Mesenteric fat pad (tissue), 1 donor: ENCODE measurements around the gene UTP14C. TPM values are rescaled to one million over a fixed set of nuclear protein-coding genes. Genes with fewer than 3 reads are reported as not detected.
"Not testable (repeated sequence)": the region's sequence is repeated elsewhere in the genome, so short reads cannot be mapped to it uniquely, and the experiment has no call there.

Experiments used
- DNase-seq: peaks from one replicate; pipeline ENCODE4 v3.0.0-alpha.2; 2020; ENCODE audit warnings: low spot score
- total RNA-seq: library from RNA; stranded (reverse); fragmentation: NEBNext Ultra II Directional; extraction: Animal tissue kit (Norgen Biotek cat#: 25700); gene quantifications from one replicate; pipeline ENCODE4 v1.2.1, GENCODE V29; 2021
- donor health status: DM: yes; HTN: yes; CAD: no.

Gene UTP14C
- total RNA-seq, 1 donor from 2014 or later: 12.5 TPM

GRCh38 chr13:52003541-52003940 lies 20.9 kb upstream of the UTP14C start:
- DNase-seq: no peak

- DNase-seq: no peak
These were observed 19.9 kb upstream of the UTP14C start for GRCh38 chr13:52004511-52005170.

DNA sequence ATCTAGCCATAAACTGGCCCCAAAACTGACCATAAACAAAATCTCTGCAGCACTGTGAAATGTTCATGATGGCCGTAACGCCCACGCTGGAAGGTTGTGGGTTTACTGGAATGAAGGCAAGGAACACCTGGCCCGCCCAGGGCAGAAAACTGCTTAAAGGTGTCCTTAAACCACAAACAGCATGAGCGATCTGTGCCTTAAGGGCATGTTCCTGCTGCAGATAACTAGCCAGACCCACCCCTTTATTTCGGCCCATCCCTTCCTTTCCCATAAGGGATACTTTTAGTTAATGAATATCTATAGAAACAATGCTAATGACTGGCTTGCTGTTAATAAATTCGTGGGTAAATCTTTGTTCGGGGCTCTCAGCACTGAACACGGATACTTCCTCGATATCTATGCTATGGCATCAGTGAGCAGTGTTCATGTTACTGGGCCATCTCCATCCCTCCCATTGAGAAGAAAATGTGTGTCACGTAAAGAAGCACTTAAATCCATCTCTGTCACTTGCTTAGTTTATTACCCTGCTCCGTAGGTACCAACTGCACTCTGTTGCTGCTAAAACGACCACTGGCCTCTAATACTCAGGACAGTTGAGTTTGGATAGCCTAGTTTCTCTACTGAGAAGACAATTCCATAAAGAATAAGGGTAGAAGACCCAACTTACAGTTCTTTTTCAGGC lies 18.5 kb upstream of the UTP14C start:
- no peak for DNase-seq

- DNase-seq: no peak
These were observed 17.8 kb upstream of the UTP14C start for GRCh38 chr13:52006523-52007245.

- DNase-seq: no peak
These were observed 14.5 kb upstream of the UTP14C start for GRCh38 chr13:52009946-52010345.

DNA sequence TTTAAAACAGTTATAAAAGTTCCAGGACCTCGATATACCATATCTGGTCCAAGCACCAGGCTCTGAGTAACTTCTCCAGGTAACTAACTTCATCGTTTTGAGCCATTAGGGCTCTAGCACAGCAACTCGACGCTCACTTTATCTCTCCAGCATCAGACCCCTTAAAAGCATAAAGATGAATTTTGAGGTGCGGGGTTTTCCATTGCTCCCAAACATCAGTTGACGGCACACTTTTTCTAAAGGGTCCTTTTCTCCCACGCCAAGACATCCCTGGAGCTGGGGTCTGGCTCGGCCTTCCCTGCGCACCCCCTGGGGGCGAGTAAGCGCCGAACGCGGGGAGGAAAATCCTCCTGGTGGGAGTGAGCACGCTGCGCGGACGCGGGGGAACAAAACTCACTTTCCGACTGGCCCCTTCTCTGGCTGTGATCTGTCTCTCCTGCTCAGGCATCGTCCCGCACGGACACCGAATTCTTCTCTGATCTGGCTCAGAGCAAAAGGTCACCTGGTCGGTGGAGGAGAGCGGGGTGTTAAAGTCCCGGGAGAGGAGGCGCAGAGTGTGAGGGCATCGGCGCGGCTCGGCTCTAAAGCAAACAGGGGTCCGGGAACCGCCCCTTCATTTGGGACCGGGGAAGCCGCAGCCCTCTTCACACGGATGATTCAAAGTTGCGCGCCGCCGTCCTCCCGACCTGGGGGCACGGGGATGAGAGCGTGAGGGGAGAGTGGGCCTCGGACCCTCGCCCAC lies 13.4 kb upstream of the UTP14C start, which contains the start of gene ATP7B:
TSS of gene ATP7B (minus strand) at position 561 of the 742 bp plus-strand sequence. CDS start at position 448, 113 bp downstream.
- DNase-seq: no peak

GRCh38 chr13:52011632-52012511 lies 12.6 kb upstream of the UTP14C start, which contains the start of gene ALG11:
Gene ALG11, plus strand, starts transcription at chr13:52012398. Its CDS starts 21 bp downstream, at chr13:52012419.
- DNase-seq: peak; percentile 99

- no peak for DNase-seq
These were observed 12.0 kb upstream of the UTP14C start for GRCh38 chr13:52012512-52012836.

GRCh38 chr13:52016296-52016695 lies 8.2 kb upstream of the UTP14C start:
- no peak for DNase-seq

- no peak for DNase-seq
These were observed 4.3 kb upstream of the UTP14C start for GRCh38 chr13:52020191-52020590.

GRCh38 chr13:52022356-52022755 lies 2.1 kb upstream of the UTP14C start:
- no peak for DNase-seq

DNA sequence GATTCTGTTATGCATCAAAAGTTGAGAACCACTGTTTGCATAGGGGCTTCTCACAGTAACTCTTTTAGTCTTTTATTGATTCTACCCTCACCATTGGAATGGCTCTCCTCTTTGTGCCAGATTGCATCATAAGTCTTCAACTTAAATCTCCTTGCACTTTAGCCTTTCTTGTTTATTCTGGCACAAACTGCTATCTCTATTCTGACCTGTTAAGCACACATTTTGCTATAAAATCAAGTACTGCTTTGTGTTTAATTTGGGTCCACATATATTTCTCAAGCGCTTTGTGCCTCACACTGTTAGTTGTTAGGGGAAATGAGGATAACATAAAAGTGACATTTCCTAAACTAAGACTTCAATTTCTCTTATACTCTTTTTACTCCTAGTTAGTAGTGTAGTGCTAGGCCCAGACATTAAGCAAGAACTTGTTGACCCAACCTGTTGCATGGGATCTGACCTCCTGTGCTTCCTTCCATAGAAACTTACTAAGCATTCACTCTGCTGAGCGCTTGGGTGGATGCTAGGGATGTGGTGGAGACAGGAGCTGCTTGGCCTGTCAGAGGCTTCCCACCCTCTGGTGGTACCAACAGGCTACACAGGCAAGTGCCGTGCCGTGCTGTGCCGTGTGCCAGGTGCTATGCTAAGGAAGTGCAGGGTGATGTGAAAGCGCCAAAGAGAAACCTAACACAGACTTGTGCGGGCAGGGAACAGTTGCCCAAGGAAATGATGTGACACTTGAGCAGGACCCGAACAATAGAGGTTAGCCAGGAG lies 1.2 kb downstream of the UTP14C start:
- no peak for DNase-seq

DNA sequence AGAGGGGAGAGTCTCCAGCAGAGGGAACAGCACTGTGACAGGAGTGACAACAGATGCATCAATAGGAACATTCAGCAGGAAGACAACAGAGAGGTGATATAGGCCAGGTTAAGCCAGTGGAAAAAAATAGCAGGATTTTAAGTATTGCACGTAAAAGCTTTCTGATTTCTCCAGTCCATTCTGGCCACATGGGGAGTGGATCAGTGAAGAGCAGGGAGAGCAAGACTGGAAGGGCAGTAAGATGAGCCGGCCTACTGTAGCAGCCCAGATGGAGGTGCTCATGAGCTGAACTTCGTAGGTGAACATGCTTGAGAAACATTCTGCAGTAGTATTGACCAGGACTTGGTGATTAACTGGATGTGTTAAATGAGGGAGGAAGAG lies 1.7 kb downstream of the UTP14C start:
- DNase-seq: no peak

DNA sequence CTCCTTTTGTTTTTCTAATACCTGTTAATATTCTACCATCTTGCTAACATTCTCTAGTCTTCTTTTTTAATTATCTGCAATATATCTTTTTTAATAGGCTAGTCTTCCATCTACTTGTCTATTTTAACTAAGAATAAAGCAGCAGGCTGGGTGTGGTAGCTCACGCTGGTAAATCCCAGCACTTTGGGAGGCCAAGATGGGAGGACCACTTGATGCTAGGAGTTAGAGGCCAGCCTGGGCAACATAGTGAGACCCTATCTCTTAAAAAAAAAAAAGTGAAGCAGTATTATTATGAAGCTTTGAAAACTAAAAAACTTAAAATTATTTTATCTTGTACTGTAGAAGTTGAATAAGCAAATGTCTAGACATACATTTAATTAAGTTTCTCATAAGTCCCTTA lies 3.3 kb downstream of the UTP14C start:
- DNase-seq: no peak

GRCh38 chr13:52029569-52029968 lies 5.1 kb downstream of the UTP14C start:
- DNase-seq: no peak

DNA sequence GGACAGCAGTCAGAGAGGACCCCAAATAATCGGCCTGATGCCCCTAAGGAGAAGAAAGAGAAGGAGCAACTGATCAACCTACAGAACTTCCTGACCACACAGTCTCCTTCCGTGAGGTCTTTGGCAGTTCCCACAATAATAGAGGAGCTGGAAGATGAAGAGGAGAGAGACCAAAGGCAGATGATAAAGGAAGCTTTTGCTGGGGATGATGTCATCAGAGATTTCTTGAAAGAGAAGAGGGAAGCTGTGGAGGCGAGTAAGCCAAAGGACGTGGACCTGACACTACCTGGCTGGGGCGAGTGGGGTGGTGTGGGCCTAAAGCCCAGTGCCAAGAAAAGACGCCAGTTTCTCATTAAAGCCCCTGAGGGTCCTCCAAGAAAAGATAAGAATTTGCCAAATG lies 5.9 kb downstream of the UTP14C start:
- not testable (repeated sequence) for DNase-seq

DNA sequence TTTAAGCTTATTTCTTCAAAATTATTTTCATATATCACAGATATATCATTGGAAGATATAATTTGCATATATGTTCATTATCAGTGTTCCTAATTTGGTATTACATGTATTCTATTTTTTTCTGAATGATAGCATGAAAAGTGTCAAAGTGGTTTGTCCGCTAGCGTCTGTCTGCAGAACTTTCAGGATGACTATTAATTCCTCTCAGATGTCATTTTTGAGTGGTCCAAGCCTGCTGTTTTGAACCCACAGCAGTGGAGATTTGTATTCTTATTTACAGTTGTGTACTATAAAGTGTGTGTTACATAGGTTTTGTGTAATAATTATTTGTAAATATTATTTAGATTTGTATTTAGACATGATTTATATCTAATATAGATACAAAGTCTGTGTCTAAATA lies 8.5 kb downstream of the UTP14C start:
- no peak for DNase-seq

GRCh38 chr13:52034616-52035226 lies 10.2 kb downstream of the UTP14C start:
- no peak for DNase-seq

DNA sequence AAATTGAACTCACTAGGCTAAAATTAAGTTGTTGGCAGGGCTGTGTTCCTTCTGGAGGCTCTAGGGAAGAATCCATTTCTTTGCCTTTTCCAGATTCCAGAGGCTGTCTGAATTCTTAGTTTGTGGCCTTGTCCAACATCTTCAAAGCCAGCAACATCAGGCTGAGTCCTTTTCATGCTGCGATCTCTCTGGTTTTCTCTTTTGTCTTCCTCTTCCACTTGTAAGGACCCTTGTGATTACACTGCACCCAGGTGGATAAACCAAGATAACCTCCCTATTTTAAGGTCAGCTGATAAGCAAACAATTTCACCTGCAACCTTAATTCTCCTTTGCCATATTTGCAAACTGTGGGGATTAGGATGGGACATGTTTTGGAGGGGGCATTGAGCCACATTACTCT lies 11.5 kb downstream of the UTP14C start:
- no peak for DNase-seq
